ENCODE results near the gene IBTK. TPM values are rescaled to one million over a fixed set of nuclear protein-coding genes. Genes with fewer than 3 reads are reported as not detected.
A peak's percentile ranks its signal among the peaks of the same experiment; 100 is the strongest.

The IBTK gene
- total and polyA plus RNA-seq, 2 of the 8 experiments (the other 6 are each of a cell fraction or from before 2014, with no cell fraction given), result 4.6 to 24.2 TPM

- ChIA-PET CTCF (ENCODE audit: partially characterized antibody) (interaction anchor here (0.6 to 2.1 kb wide), 8 partner anchors 12 to 808 kb away, joined by 3 to 15 read pairs (median 3); partner anchors contain the start of genes TPBG and UBE3D), POLR2A (ENCODE audit: partially characterized antibody) (no interaction called here)
- no peak overlapping the region for H3K27ac ChIP-seq (ENCODE audit: low read depth, low read length)
- no peak overlapping the region for H4K8ac ChIP-seq (ENCODE audit: extremely low read depth, insufficient read depth, low read length)
- H2BK15ac ChIP-seq (ENCODE audit: low read length), result no peak overlapping the region
- H2AK5ac ChIP-seq (ENCODE audit: low read depth, low read length), result no peak overlapping the region
- no peaks in the 10 kb centered on the region for H3K27me3 ChIP-seq (replicated peaks in 1 of 4; ENCODE audit: control insufficient read depth in 3 of 4, extremely low read depth in 1 of 4, insufficient read depth in 3 of 4, low read length in 3 of 4)
- H3K4me2 ChIP-seq (ENCODE audit: insufficient read depth in 1 of 2, low read depth in 2 of 2, low read length in 2 of 2), result 0 out of 4 replicates have a peak overlapping the region, but pooled peaks have one; percentile 7 to 25
- peaks cover 0 to 9% (median 2%) of the 10 kb centered on the region in 4 experiments; a peak in 2 of 7 replicates for H3K4me1 ChIP-seq (replicated peaks in 1 of 4; ENCODE audit: control insufficient read depth in 3 of 4, insufficient read depth in 4 of 4, low read length in 3 of 4)
- no peaks in the 10 kb centered on the region for H4K20me1 ChIP-seq (replicated peaks in 1 of 2; ENCODE audit: control insufficient read depth in 1 of 2, insufficient read depth in 2 of 2, low read length in 2 of 2)
- no peak overlapping the region for H3K56ac ChIP-seq (replicated peaks; ENCODE audit: insufficient read length, low read depth, low read length)
- no peak overlapping the region for H3K4me3 ChIP-seq (ENCODE audit: extremely low read depth in 1 of 4, insufficient read depth in 2 of 4, low read depth in 3 of 4, low read length in 4 of 4)
- H3K9ac ChIP-seq (replicated peaks in 1 of 4; ENCODE audit: extremely low read depth in 1 of 4, low read depth in 3 of 4, low read length in 3 of 4), result no peak overlapping the region
- no peak overlapping the region for H2BK20ac ChIP-seq (ENCODE audit: low read length)
- no peaks in the 10 kb centered on the region for H3K36me3 ChIP-seq (ENCODE audit: control insufficient read depth in 2 of 4, insufficient read depth in 4 of 4, low read length in 3 of 4)
- no peak overlapping the region for H3K23ac ChIP-seq (ENCODE audit: insufficient read length)
- no peak overlapping the region for H4K5ac ChIP-seq (ENCODE audit: insufficient read length, low read depth, low read length)
- no peak overlapping the region for H2AFZ ChIP-seq (ENCODE audit: low read length)
- no peak overlapping the region for H3K14ac ChIP-seq (ENCODE audit: insufficient read length)
- FAIRE-seq, result peak; percentile 48
- WGBS, 2 experiments (ENCODE audit: extremely low coverage in 1 of 2, insufficient coverage in 1 of 2, insufficient read length in 1 of 2, insufficient replicate concordance in 2 of 2, low coverage in 1 of 2, low lambda C conversion rate in 2 of 2, missing lambda C conversion rate in 1 of 2), result 50% methylated on average over 1 of the region's 1 CpG; no CpG with 5 or more reads in 1 of the 2 experiments
- H2BK12ac ChIP-seq (ENCODE audit: low read depth, low read length), result 0 out of 2 replicates have a peak overlapping the region, but pooled peaks have one; percentile 12
- H3K79me2 ChIP-seq (ENCODE audit: control insufficient read depth in 1 of 2, insufficient read depth in 2 of 2, low read length in 2 of 2), result no peaks in the 10 kb centered on the region
- no peak overlapping the region for H4K91ac ChIP-seq (replicated peaks; ENCODE audit: insufficient read length, low read length)
- H3K18ac ChIP-seq (ENCODE audit: extremely low read depth, low read length), result no peak overlapping the region
- TF ChIP-seq FOSL1 (IDR thresholded peaks at IDR 0.05; ENCODE audit: insufficient read depth, low read depth, low read length) (no peak), RAD21 (IDR thresholded peaks at IDR 0.05 in 1 of 2, conservative IDR thresholded peaks at IDR 0.05 in 1 of 2; ENCODE audit: low read depth in 2 of 2, low read length in 2 of 2) (0 out of 4 replicates have a peak, but pooled peaks of 1 of the 2 experiments have one; percentile 8)
- H3K23me2 ChIP-seq (ENCODE audit: low read depth, low read length), result no peaks in the 10 kb centered on the region
- H3K9me3 ChIP-seq (ENCODE audit: insufficient read depth in 2 of 2, low read depth in 1 of 2, low read length in 1 of 2), result no peaks in the 10 kb centered on the region
- no peak overlapping the region for H3K4ac ChIP-seq (replicated peaks; ENCODE audit: insufficient read length, low read depth, low read length)
- DNase-seq (ENCODE audit: low read depth in 1 of 2, low spot score in 2 of 2), result no peak
- H2BK120ac ChIP-seq (replicated peaks; ENCODE audit: low read depth, low read length), result no peak overlapping the region
- H3K79me1 ChIP-seq (ENCODE audit: low read depth, low read length), result no peaks in the 10 kb centered on the region
- H2BK5ac ChIP-seq (ENCODE audit: low read depth, low read length), result no peak overlapping the region
Measured at GRCh38 chr6:82257088-82257774, 9.7 kb upstream of the IBTK start.

Measured in H1 (cell line).